GM10266 (cell line): ENCODE measurements around the gene DRG2.

ENCODE experiments used
- DNase-seq: peaks from one replicate; pipeline ENCODE4 v3.0.0; 2012; ENCODE audit errors: extremely low spot score
- CTCF ChIP-seq: IDR thresholded peaks from 2 replicates; pipeline ENCODE4 v1.5.1; 2012; ENCODE audit warnings: mild to moderate bottlenecking, low read depth; ENCODE audit not compliant: control insufficient read depth, insufficient read depth; ENCODE audit errors: missing control alignments

The DRG2 gene

GRCh38 chr17:18064053-18064452 is 23.7 kb upstream of the DRG2 start:
- no peak for TF ChIP-seq CTCF
- DNase-seq: no peak

GRCh38 chr17:18065546-18065945 is 22.2 kb upstream of the DRG2 start:
- TF ChIP-seq CTCF: no peak
- no peak for DNase-seq

- DNase-seq: no peak
- no peak for TF ChIP-seq CTCF
Observed at GRCh38 chr17:18066866-18067265, 20.9 kb upstream of the DRG2 start.

GRCh38 chr17:18069101-18069500 is 18.6 kb upstream of the DRG2 start:
- no peak for DNase-seq
- TF ChIP-seq CTCF: no peak

- peak; percentile 39 for DNase-seq
- no peak for TF ChIP-seq CTCF
Observed at GRCh38 chr17:18070861-18071340, 16.8 kb upstream of the DRG2 start.

GRCh38 chr17:18071751-18072150 is 16.0 kb upstream of the DRG2 start:
- no peak for TF ChIP-seq CTCF
- no peak for DNase-seq

GRCh38 chr17:18074566-18075272 is 13.0 kb upstream of the DRG2 start:
- TF ChIP-seq CTCF: no peak
- no peak for DNase-seq
